Lower leg skin (tissue), 4 donors: Measurements from ENCODE around the gene SUGCT. TPM values are rescaled to one million over a fixed set of nuclear protein-coding genes. Genes with fewer than 3 reads are reported as not detected.
"Not testable (repeated sequence)": the region's sequence is repeated elsewhere in the genome, so short reads cannot be mapped to it uniquely, and the experiment has no call there.

Experiments
- DNase-seq, 2 donors: peaks; one replicate each; pipeline ENCODE4 v3.0.0-alpha.2; 2019; ENCODE audit warnings: low spot score in 2 of 2
- H3K4me3 ChIP-seq: fragments of 200-600 bp; sonication (generic); 2 replicates; pipeline ENCODE4 v1.5.1; 2017; ENCODE audit warnings: mild to moderate bottlenecking, low read depth; ENCODE audit not compliant: poor library complexity, severe bottlenecking
- POLR2A ChIP-seq, 2 donors: fragments of 450-650 bp; IDR thresholded peaks; one replicate each; pipeline ENCODE4 v1.6.1; 2016 to 2017; ENCODE audit warnings: antibody characterized with exemption in 2 of 2, mild to moderate bottlenecking in 1 of 2, moderate library complexity in 1 of 2
- WGBS, 2 donors: methylation state at CpG; one replicate each; pipeline ENCODE4 v1.1.5; 2018; 5-methylcytosine and 5-hydroxymethylcytosine counted together
- intact Hi-C: fragments of 100-400 bp; cut with DNase I; formaldehyde crosslinking; loops from one replicate; pipeline ENCODE4 v1.15.0; 2023; ENCODE audit warnings: low total_unique reads
- total RNA-seq, 4 donors: library from RNA; depleted of rRNA; stranded (reverse); fragments of >200 nt; gene quantifications; one replicate each; pipeline ENCODE4 v1.1.0, GENCODE V29; 2016
- TF ChIP-seq, protein P1 (sequence below), 3 donors: fragments of 450-650 bp; IDR thresholded peaks; one replicate each; pipeline ENCODE4 v1.5.1; 2016; ENCODE audit warnings: antibody characterized with exemption in 3 of 3, mild to moderate bottlenecking in 3 of 3, moderate library complexity in 2 of 3

SUGCT gene
- total RNA-seq, 4 donors from 2014 or later = 0.49 to 1.6 (median 0.59) TPM; not detected in 1

GRCh38 chr7:40587419-40587818 is 452.6 kb downstream of the SUGCT start:
- no peak for DNase-seq
- no peak overlapping the region for H3K4me3 ChIP-seq
- no peak for TF ChIP-seq POLR2A (IDR thresholded peaks at IDR 0.05)
- TF ChIP-seq, protein P1, sequence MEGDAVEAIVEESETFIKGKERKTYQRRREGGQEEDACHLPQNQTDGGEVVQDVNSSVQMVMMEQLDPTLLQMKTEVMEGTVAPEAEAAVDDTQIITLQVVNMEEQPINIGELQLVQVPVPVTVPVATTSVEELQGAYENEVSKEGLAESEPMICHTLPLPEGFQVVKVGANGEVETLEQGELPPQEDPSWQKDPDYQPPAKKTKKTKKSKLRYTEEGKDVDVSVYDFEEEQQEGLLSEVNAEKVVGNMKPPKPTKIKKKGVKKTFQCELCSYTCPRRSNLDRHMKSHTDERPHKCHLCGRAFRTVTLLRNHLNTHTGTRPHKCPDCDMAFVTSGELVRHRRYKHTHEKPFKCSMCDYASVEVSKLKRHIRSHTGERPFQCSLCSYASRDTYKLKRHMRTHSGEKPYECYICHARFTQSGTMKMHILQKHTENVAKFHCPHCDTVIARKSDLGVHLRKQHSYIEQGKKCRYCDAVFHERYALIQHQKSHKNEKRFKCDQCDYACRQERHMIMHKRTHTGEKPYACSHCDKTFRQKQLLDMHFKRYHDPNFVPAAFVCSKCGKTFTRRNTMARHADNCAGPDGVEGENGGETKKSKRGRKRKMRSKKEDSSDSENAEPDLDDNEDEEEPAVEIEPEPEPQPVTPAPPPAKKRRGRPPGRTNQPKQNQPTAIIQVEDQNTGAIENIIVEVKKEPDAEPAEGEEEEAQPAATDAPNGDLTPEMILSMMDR (IDR thresholded peaks at IDR 0.05) = no peak
- intact Hi-C loops = no loop called here

- WGBS, 2 donors = 59 to 68% methylated on average over 6 of the region's 6 CpGs
- no peak for DNase-seq
- H3K4me3 ChIP-seq = no peak overlapping the region
- intact Hi-C loops = no loop called here
- TF ChIP-seq, protein P1 (IDR thresholded peaks at IDR 0.05) = no peak
- TF ChIP-seq POLR2A (IDR thresholded peaks at IDR 0.05) = no peak
Observed at GRCh38 chr7:40595129-40595528, 460.3 kb downstream of the SUGCT start.

DNA sequence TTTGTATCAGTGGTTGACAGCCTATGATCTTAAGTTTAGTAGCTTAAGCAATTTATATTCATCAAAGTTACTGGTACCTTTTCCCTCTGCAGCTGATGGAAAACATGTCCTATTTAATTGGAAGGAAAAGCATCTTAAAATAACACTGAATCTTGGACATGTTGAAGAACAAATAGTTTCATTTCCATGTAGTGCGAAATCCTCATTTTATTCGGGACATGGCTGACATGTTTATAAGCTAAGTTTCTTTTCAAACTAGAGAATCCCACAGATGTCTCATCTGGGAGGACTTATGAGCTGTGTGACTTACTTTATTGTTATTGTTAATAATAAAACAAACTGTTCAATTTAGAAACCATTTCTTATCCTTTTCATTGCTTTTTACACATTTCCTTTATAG is 461.0 kb downstream of the SUGCT start:
- DNase-seq = no peak
- intact Hi-C loops = no loop called here
- WGBS, 2 donors = 60 to 72% methylated on average over 2 of the region's 2 CpGs
- no peak for TF ChIP-seq POLR2A (IDR thresholded peaks at IDR 0.05)
- TF ChIP-seq, protein P1 (IDR thresholded peaks at IDR 0.05) = no peak
- H3K4me3 ChIP-seq = no peak overlapping the region

- intact Hi-C loops = no loop called here
- TF ChIP-seq POLR2A (IDR thresholded peaks at IDR 0.05) = no peak
- TF ChIP-seq, protein P1 (IDR thresholded peaks at IDR 0.05) = no peak
- no peak overlapping the region for H3K4me3 ChIP-seq
- no peak for DNase-seq
Observed at GRCh38 chr7:40597517-40597916, 462.7 kb downstream of the SUGCT start.

DNA sequence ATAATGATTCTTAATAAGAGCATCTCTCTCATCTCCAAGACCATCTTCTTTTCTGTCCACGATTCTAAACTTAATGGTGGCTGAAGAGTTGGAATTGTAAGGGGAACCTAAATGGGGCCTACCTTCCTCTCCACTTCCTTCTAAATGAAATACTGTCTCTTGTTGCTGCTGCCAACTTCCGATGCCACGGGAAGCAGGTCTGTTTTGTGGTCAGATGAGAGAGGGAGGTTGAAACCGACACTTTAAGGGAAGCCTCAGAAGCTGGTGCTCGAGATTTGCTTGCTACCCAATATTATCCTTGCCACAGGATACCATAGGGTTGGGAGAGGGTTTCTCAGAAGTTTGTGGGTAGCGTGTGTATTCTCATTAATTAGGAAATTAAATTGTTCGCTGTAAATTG is 464.1 kb downstream of the SUGCT start:
- intact Hi-C loops = no loop called here
- 78 to 81% methylated on average over 7 of the region's 7 CpGs for WGBS, 2 donors
- TF ChIP-seq POLR2A (IDR thresholded peaks at IDR 0.05) = no peak
- TF ChIP-seq, protein P1 (IDR thresholded peaks at IDR 0.05) = no peak
- DNase-seq = no peak
- no peak overlapping the region for H3K4me3 ChIP-seq

DNA sequence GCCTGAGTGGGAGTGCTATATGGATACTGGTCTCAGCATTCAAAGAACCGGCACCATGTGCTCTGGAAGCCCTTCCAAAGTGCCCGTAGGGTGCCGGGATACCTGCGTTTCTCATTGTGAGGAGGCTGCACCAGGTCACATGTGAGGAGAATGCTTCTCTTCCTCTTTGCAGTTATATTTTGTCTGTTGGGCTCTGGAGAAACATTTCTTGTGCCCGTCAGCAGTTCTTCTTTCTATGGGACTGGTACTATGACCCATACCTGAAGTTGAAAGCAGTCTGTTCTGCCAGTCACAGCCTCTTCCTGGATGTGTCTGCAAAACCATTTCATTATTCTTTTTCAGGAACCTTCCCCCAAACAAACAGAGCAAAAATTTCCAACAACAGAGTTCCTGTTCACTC is 465.0 kb downstream of the SUGCT start:
- WGBS, 2 donors = 88 to 98% methylated on average over 5 of the region's 5 CpGs
- no peak for DNase-seq
- intact Hi-C loops = no loop called here
- no peak overlapping the region for H3K4me3 ChIP-seq
- no peak for TF ChIP-seq POLR2A (IDR thresholded peaks at IDR 0.05)
- TF ChIP-seq, protein P1 (IDR thresholded peaks at IDR 0.05) = no peak

DNA sequence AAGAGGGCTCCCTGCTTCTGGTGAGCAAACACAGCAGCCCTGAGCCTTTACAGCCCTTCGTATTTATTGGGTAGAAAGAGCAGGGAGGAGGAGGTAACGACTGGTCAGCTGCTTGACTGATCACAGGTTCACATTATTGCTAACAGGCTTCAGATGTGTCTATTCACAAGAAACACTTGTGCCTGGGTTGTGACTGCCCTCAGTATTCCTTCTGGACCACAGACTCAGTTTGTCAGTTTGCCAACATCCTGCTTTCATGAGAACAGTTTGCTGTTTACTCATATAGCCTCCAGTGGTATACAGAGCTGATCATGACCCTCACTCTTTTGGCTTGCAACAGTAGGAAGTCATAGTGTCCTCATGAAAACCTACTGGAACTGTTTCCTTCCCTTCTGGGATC is 467.5 kb downstream of the SUGCT start:
- DNase-seq, intact Hi-C loops, H3K4me3 ChIP-seq: not testable (repeated sequence)
- 92 to 93% methylated on average over 2 of the region's 2 CpGs for WGBS, 2 donors
